HG02840 (cell line): ENCODE data around the gene IL15RA.
"Not testable (repeated sequence)": the region's sequence is repeated elsewhere in the genome, so short reads cannot be mapped to it uniquely, and the experiment has no call there.

Experiments used
- ATAC-seq: cut with Tn5 transposase; IDR thresholded peaks from one replicate; pipeline ENCODE4 v1.9.1; 2021; ENCODE audit warnings: mild to moderate bottlenecking, moderate library complexity, moderate number of reproducible peaks; ENCODE audit not compliant: unreplicated experiment, low FRiP score

Gene IL15RA

GRCh38 chr10:5971886-5972285 lies 5.5 kb downstream of the IL15RA start:
- no peak for ATAC-seq

GRCh38 chr10:5971315-5971832 lies 6.0 kb downstream of the IL15RA start:
- no peak for ATAC-seq

- no peak for ATAC-seq
Measured at GRCh38 chr10:5970527-5970926, 6.8 kb downstream of the IL15RA start.

GRCh38 chr10:5970066-5970465 lies 7.3 kb downstream of the IL15RA start:
- ATAC-seq, result no peak

GRCh38 chr10:5968681-5969453 lies 8.5 kb downstream of the IL15RA start:
- ATAC-seq, result no peak

- no peak for ATAC-seq
Measured at GRCh38 chr10:5968037-5968680, 9.2 kb downstream of the IL15RA start.

GRCh38 chr10:5965266-5965665 lies 12.1 kb downstream of the IL15RA start:
- no peak for ATAC-seq

- ATAC-seq, result no peak
Measured at GRCh38 chr10:5964736-5965135, 12.6 kb downstream of the IL15RA start.

- no peak for ATAC-seq
Measured at GRCh38 chr10:5963591-5963990, 13.8 kb downstream of the IL15RA start.

- ATAC-seq, result no peak
Measured at GRCh38 chr10:5963071-5963470, 14.3 kb downstream of the IL15RA start.

GRCh38 chr10:5962358-5962940 lies 14.9 kb downstream of the IL15RA start:
- ATAC-seq, result not testable (repeated sequence)

GRCh38 chr10:5961405-5962100 lies 15.8 kb downstream of the IL15RA start:
- no peak for ATAC-seq

- not testable (repeated sequence) for ATAC-seq
Measured at GRCh38 chr10:5960973-5961275, 16.4 kb downstream of the IL15RA start.

GRCh38 chr10:5960070-5960972 lies 17.0 kb downstream of the IL15RA start:
- ATAC-seq, result no peak

- ATAC-seq, result no peak
Measured at GRCh38 chr10:5959581-5960069, 17.7 kb downstream of the IL15RA start.

GRCh38 chr10:5959142-5959541 lies 18.2 kb downstream of the IL15RA start:
- ATAC-seq, result no peak

GRCh38 chr10:5958675-5959074 lies 18.7 kb downstream of the IL15RA start:
- no peak for ATAC-seq

GRCh38 chr10:5958077-5958476 lies 19.3 kb downstream of the IL15RA start:
- ATAC-seq, result no peak

GRCh38 chr10:5956146-5956936 lies 21.0 kb downstream of the IL15RA start:
- no peak for ATAC-seq
